Trophoblast cell (in vitro differentiated cells and primary cell): Measurements from ENCODE around the gene CCDC183.

Experiments
- DNase-seq, 2 donors: peaks; one replicate each; pipeline ENCODE4 v3.0.0-alpha.2; 2016
- H2AFZ ChIP-seq: 2 replicates; pipeline ENCODE4 v1.6.1; 2013; ENCODE audit warnings: low read length, moderate library complexity, mild to moderate bottlenecking; ENCODE audit not compliant: insufficient read depth, poor library complexity
- H2AK5ac ChIP-seq: 2 replicates; pipeline ENCODE4 v1.6.1; 2013; ENCODE audit warnings: mild to moderate bottlenecking, low read length
- H2BK120ac ChIP-seq: 2 replicates; pipeline ENCODE4 v1.6.1; 2013; ENCODE audit warnings: low read length, mild to moderate bottlenecking, moderate library complexity; ENCODE audit not compliant: insufficient read depth, poor library complexity
- H2BK12ac ChIP-seq: 2 replicates; pipeline ENCODE4 v1.6.1; 2013; ENCODE audit warnings: mild to moderate bottlenecking, low read length, moderate library complexity
- H2BK5ac ChIP-seq: 2 replicates; pipeline ENCODE4 v1.6.1; 2013; ENCODE audit warnings: low read length, low read depth, moderate library complexity, mild to moderate bottlenecking; ENCODE audit not compliant: poor library complexity
- H3K14ac ChIP-seq: 2 replicates; pipeline ENCODE4 v1.6.1; 2013; ENCODE audit warnings: mild to moderate bottlenecking, low read length
- H3K18ac ChIP-seq: 2 replicates; pipeline ENCODE4 v1.6.1; 2013; ENCODE audit warnings: mild to moderate bottlenecking, low read length
- H3K23ac ChIP-seq: 2 replicates; pipeline ENCODE4 v1.6.1; 2013; ENCODE audit warnings: low read length
- H3K27ac ChIP-seq: 2 replicates; pipeline ENCODE4 v1.5.1; 2013; ENCODE audit warnings: low read depth, mild to moderate bottlenecking, inconsistent platforms, low read length, moderate library complexity
- H3K27me3 ChIP-seq: 2 replicates; pipeline ENCODE4 v1.6.1; 2013; ENCODE audit warnings: inconsistent platforms, mild to moderate bottlenecking, low read length, moderate library complexity; ENCODE audit not compliant: insufficient read depth
- H3K36me3 ChIP-seq, 2 experiments: 1 replicate in 1 of 2; 2 replicates in 1 of 2; pipeline ENCODE4 v1.6.1; 2013; ENCODE audit warnings: low read length in 2 of 2, mild to moderate bottlenecking in 2 of 2, moderate library complexity in 1 of 2; ENCODE audit not compliant: insufficient read depth in 2 of 2, control insufficient read depth in 1 of 2
- H3K4ac ChIP-seq: 2 replicates; pipeline ENCODE4 v1.6.1; 2013; ENCODE audit warnings: low read depth, mild to moderate bottlenecking, low read length, moderate library complexity
- H3K4me1 ChIP-seq, 2 experiments: 1 replicate in 1 of 2; 2 replicates in 1 of 2; pipeline ENCODE4 v1.6.1; 2013; ENCODE audit warnings: low read length in 2 of 2, mild to moderate bottlenecking in 2 of 2, moderate library complexity in 1 of 2; ENCODE audit not compliant: insufficient read depth in 2 of 2, control insufficient read depth in 1 of 2
- H3K4me2 ChIP-seq: 2 replicates; pipeline ENCODE4 v1.6.1; 2013; ENCODE audit warnings: inconsistent platforms, mild to moderate bottlenecking, low read length, moderate library complexity
- H3K4me3 ChIP-seq: 2 replicates; pipeline ENCODE4 v1.5.1; 2013; ENCODE audit warnings: mild to moderate bottlenecking, low read depth, low read length, inconsistent platforms
- H3K79me1 ChIP-seq: one replicate; pipeline ENCODE4 v1.6.1; 2013; ENCODE audit warnings: low read length
- H3K79me2 ChIP-seq: 2 replicates; pipeline ENCODE4 v1.6.1; 2013; ENCODE audit warnings: low read length, mild to moderate bottlenecking; ENCODE audit not compliant: control insufficient read depth, insufficient read depth, poor library complexity
- H3K9ac ChIP-seq: 2 replicates; pipeline ENCODE4 v1.6.1; 2013; ENCODE audit warnings: mild to moderate bottlenecking, low read length
- H3K9me3 ChIP-seq: 2 replicates; pipeline ENCODE4 v1.6.1; 2013; ENCODE audit warnings: low read depth, mild to moderate bottlenecking, control low read depth, inconsistent platforms, low read length; ENCODE audit not compliant: insufficient read depth
- H4K12ac ChIP-seq: 2 replicates; pipeline ENCODE4 v1.6.1; 2013; ENCODE audit warnings: low read depth, mild to moderate bottlenecking, low read length, moderate library complexity
- H4K8ac ChIP-seq: 2 replicates; pipeline ENCODE4 v1.6.1; 2013; ENCODE audit warnings: low read depth, mild to moderate bottlenecking, low read length, moderate library complexity
- H4K91ac ChIP-seq: one replicate; pipeline ENCODE4 v1.6.1; 2013; ENCODE audit warnings: low read depth, mild to moderate bottlenecking, low read length, moderate library complexity
- WGBS: extraction: QIAGEN DNeasy Blood & Tissue Kit; methylation state at CpG from one replicate; pipeline ENCODE4 v1.1.7; 2013; ENCODE audit warnings: missing lambda C conversion rate; ENCODE audit not compliant: insufficient read length, insufficient coverage; ENCODE audit errors: extremely low coverage; 5-methylcytosine and 5-hydroxymethylcytosine counted together

The CCDC183 gene

DNA sequence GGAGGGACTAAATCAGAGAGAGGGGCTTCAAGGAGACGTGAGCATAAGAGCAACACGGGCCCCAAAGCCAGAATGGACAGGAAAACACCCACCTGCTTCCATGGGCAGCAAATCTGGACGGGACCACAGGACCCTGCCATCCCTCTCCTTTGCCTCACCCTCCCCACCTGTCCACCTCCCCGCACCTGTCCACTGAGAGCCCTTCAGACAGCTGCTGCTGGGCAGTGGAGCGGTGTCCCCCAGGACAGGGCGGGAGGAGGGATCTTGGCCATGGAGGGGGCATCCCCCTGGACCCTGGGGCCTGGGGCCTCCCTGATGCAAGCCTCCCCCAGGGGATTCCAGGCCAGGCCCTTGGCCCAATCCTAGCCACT, 2.6 kb downstream of the CCDC183 start:
- WGBS = no CpG with 5 or more reads among the region's 6 CpGs
- peak overlapping the region; percentile 34 for H2AK5ac ChIP-seq
- H3K27me3 ChIP-seq = no peaks in the 10 kb centered on the region
- H3K4ac ChIP-seq = peak overlapping the region; percentile 16
- no peak overlapping the region for H3K4me3 ChIP-seq
- DNase-seq = no peak
- no peak overlapping the region for H4K12ac ChIP-seq
- no peak overlapping the region for H3K27ac ChIP-seq
- no peak overlapping the region for H3K9ac ChIP-seq
- peaks cover 0 to 5% of the 10 kb centered on the region in 2 experiments for H3K36me3 ChIP-seq
- H3K18ac ChIP-seq = peak overlapping the region; percentile 57
- H2BK120ac ChIP-seq = peak overlapping the region; percentile 39
- H3K4me2 ChIP-seq = no peak overlapping the region
- H3K23ac ChIP-seq = no peak overlapping the region
- H2AFZ ChIP-seq = no peak overlapping the region
- H3K79me1 ChIP-seq = peaks cover 13% of the 10 kb centered on the region
- peaks cover 25 to 30% of the 10 kb centered on the region in 2 experiments for H3K4me1 ChIP-seq
- H4K8ac ChIP-seq = no peak overlapping the region
- H3K14ac ChIP-seq = no peak overlapping the region
- peak overlapping the region; percentile 35 for H2BK12ac ChIP-seq
- H2BK5ac ChIP-seq = no peak overlapping the region
- H3K9me3 ChIP-seq = no peaks in the 10 kb centered on the region
- H3K79me2 ChIP-seq = peaks cover 1% of the 10 kb centered on the region
- H4K91ac ChIP-seq = peak overlapping the region; percentile 63

DNA sequence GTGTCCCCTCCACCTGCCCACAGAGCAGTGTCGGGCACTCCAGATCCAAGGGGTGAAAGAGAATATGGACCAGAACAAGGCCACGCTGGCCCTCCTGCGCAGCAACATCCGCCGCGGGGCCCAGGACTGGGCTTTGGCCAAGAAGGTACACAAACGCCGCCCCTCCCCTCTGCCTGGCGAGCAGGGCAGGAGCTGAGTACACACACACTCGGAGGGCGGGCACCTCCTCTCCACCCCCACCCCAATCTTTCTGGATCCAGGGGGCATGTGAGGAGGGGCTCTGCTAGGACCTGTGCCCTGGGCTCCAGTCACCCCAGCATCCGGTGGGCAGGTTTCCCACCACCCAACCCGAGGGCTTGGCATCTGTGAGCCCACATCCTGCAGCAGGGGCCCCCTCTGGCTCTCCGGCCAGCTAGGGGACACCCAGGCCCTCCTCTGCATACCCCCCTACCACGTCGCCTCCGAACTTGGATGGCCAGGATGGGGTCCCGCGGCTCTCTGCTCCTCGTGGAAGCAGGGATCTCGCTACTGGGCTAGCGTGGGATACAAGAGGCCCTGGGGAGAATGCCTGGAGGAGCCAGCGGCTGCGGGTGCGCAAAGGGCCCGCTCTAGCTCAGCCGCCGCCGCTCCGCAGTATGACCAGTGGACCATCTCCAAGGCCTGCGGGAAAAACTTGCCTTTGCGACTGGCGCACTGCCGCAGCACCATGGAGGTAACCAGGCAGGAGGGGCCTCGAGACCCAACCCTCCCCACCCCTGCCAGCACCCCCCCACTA, 3.1 kb downstream of the CCDC183 start:
- Histone ChIP-seq H4K91ac (peak overlapping the region; percentile 63), H3K79me2 (peaks cover 1% of the 10 kb centered on the region), H3K14ac (no peak overlapping the region), H3K9me3 (no peaks in the 10 kb centered on the region), H4K8ac (peak overlapping the region; percentile 24), H4K12ac (no peak overlapping the region), H3K4ac (peak overlapping the region; percentile 16), H3K79me1 (peaks cover 13% of the 10 kb centered on the region), H3K36me3 (peaks cover 0 to 9% of the 10 kb centered on the region in 2 experiments), H3K4me3 (no peak overlapping the region), H3K18ac (peak overlapping the region; percentile 57), H3K27me3 (no peaks in the 10 kb centered on the region), H3K23ac (no peak overlapping the region), H3K27ac (peak overlapping the region; percentile 11), H3K4me1 (peaks cover 25 to 30% of the 10 kb centered on the region in 2 experiments), H2AK5ac (peak overlapping the region; percentile 34), H2AFZ (no peak overlapping the region), H3K4me2 (peak overlapping the region; percentile 71), H2BK120ac (peak overlapping the region; percentile 25), H2BK12ac (peak overlapping the region; percentile 35), H3K9ac (no peak overlapping the region), H2BK5ac (no peak overlapping the region)
- WGBS = no CpG with 5 or more reads among the region's 35 CpGs
- DNase-seq = no peak

DNA sequence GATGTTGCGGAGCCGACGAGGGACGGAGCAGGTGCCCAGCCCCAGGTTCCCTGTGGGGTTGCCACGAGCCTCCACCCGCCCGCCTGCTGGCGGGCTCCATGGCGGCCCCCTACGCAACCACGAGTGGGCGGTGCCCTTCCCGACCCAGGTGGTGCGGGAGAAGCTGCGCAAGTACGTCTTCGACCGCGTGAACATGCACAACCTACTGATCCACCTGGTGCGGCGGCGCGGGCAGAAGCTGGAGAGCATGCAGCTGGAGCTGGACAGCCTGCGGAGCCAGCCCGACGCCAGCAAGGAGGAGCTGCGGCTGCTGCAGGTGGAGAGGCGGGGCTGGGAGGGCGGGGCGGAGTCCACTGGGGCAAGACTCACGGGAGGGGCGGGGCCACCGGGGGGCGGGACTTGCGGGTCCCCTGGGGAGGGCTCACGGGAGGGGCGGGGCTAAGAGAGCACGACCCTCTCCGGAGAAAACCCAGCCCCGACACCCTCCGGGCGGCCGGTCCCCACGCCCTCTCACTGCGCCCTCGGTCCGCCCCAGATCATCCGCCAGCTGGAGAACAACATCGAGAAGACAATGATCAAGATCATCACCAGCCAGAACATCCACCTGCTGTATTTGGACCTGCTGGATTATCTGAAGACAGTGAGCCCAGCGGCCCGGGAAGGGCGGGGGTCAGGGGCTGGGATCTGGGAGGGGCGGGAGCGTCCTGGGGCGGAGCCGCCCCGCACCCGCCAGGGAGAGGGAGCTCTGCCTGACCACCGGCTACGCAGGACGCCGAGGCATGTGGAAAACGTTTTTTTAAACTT, 3.9 kb downstream of the CCDC183 start:
- Histone ChIP-seq H3K9ac (no peak overlapping the region), H3K18ac (no peak overlapping the region), H4K91ac (peak overlapping the region; percentile 63), H3K14ac (no peak overlapping the region), H2AK5ac (no peak overlapping the region), H3K27ac (peak overlapping the region; percentile 11), H3K4me2 (peak overlapping the region; percentile 71), H3K4me1 (peaks cover 28 to 30% of the 10 kb centered on the region in 2 experiments), H3K23ac (no peak overlapping the region), H4K8ac (peak overlapping the region; percentile 51), H3K9me3 (no peaks in the 10 kb centered on the region), H3K27me3 (no peaks in the 10 kb centered on the region), H3K36me3 (peaks cover 0 to 9% of the 10 kb centered on the region in 2 experiments), H2BK12ac (peak overlapping the region; percentile 53), H3K79me1 (peaks cover 13% of the 10 kb centered on the region), H3K79me2 (peaks cover 1% of the 10 kb centered on the region), H3K4me3 (peak overlapping the region; percentile 46), H3K4ac (peak overlapping the region; percentile 28), H2AFZ (peak overlapping the region; percentile 74), H2BK5ac (no peak overlapping the region), H2BK120ac (peak overlapping the region; percentile 25), H4K12ac (no peak overlapping the region)
- WGBS = no CpG with 5 or more reads among the region's 63 CpGs
- DNase-seq = peak; percentile 80 to 84

DNA sequence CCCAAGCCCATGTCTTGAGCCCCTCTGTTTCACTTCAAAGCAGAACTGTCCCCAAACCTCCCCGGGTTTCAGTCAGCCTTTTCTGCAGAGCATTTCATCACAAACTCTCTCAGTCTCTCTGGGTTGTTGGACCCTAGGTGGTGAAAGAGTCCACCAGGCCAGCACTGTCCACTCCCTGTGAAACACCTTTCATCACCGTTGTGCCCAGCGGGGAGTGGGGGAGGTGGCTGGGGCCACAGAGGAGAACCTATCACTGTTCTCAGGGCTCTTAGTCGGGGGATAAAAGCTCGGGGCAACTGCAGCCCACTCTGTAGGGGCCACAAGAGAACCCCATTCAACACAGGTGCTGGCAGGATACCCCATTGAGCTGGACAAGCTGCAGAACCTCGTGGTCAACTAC, 6.2 kb downstream of the CCDC183 start:
- Histone ChIP-seq H3K9me3 (no peaks in the 10 kb centered on the region), H2AK5ac (no peak overlapping the region), H3K4me2 (no peak overlapping the region), H3K79me1 (peaks cover 12% of the 10 kb centered on the region), H3K27me3 (no peaks in the 10 kb centered on the region), H3K4me3 (no peak overlapping the region), H3K4ac (no peak overlapping the region), H3K36me3 (peaks cover 10 to 15% of the 10 kb centered on the region in 2 experiments), H2BK5ac (no peak overlapping the region), H3K4me1 (peaks cover 26 to 27% of the 10 kb centered on the region in 2 experiments), H3K14ac (no peak overlapping the region), H3K9ac (no peak overlapping the region), H2BK12ac (no peak overlapping the region), H3K18ac (no peak overlapping the region), H3K79me2 (peaks cover 4% of the 10 kb centered on the region), H4K91ac (no peak overlapping the region), H2AFZ (no peak overlapping the region), H4K8ac (no peak overlapping the region), H2BK120ac (no peak overlapping the region), H4K12ac (no peak overlapping the region), H3K27ac (no peak overlapping the region), H3K23ac (no peak overlapping the region)
- no peak for DNase-seq
- WGBS = no CpG with 5 or more reads among the region's 6 CpGs
